ENCODE measurements around the gene OR5A1.
A peak's percentile ranks its signal among the peaks of the same experiment; 100 is the strongest.

The OR5A1 gene

GRCh38 chr11:59426361-59427067 is 9.8 kb upstream of the OR5A1 start, which contains the start of gene OR5A2:
Gene OR5A2, minus strand, starts transcription at chr11:59426413. Its CDS starts 3,460 bp downstream, at chr11:59422953.
- ATAC-seq: no peak
- no peak for TF ChIP-seq POU6F1 (CRISPR knock-in tag; IDR thresholded peaks at IDR 0.05; ENCODE audit: borderline replicate concordance, low read depth)
- no peak for TF ChIP-seq PPARA (CRISPR knock-in tag; IDR thresholded peaks at IDR 0.05; ENCODE audit: borderline replicate concordance)
- TF ChIP-seq ZC3H10 (CRISPR knock-in tag; IDR thresholded peaks at IDR 0.05): no peak
- TF ChIP-seq PATZ1 (CRISPR knock-in tag; IDR thresholded peaks at IDR 0.05; ENCODE audit: borderline replicate concordance): no peak
- no peak for TF ChIP-seq OSR1 (CRISPR knock-in tag; IDR thresholded peaks at IDR 0.05)
- no peak for TF ChIP-seq CREB5 (CRISPR knock-in tag; IDR thresholded peaks at IDR 0.05; ENCODE audit: low read depth)
- TF ChIP-seq ZNF8 (CRISPR knock-in tag; IDR thresholded peaks at IDR 0.05): no peak
- TF ChIP-seq TOX (CRISPR knock-in tag; IDR thresholded peaks at IDR 0.05; ENCODE audit: borderline replicate concordance): no peak
- TF ChIP-seq ZFP3 (CRISPR knock-in tag; IDR thresholded peaks at IDR 0.05): no peak
- TF ChIP-seq ZNF565 (CRISPR knock-in tag; conservative IDR thresholded peaks at IDR 0.05; ENCODE audit: low read depth): no peak

- TF ChIP-seq ESRRG (CRISPR knock-in tag; IDR thresholded peaks at IDR 0.05) (no peak), ARNTL (CRISPR knock-in tag; IDR thresholded peaks at IDR 0.05; ENCODE audit: borderline replicate concordance, low read depth) (no peak), BACH2 (CRISPR knock-in tag; IDR thresholded peaks at IDR 0.05; ENCODE audit: borderline replicate concordance) (no peak), ZFP30 (CRISPR knock-in tag; IDR thresholded peaks at IDR 0.05) (no peak), ISL1 (CRISPR knock-in tag; IDR thresholded peaks at IDR 0.05) (no peak), ZNF8 (CRISPR knock-in tag; IDR thresholded peaks at IDR 0.05) (no peak), TSHZ2 (CRISPR knock-in tag; IDR thresholded peaks at IDR 0.05) (no peak)
- ATAC-seq: no peak
Observed at GRCh38 chr11:59427068-59427382, 9.2 kb upstream of the OR5A1 start.

- no peak for TF ChIP-seq TOX (CRISPR knock-in tag; IDR thresholded peaks at IDR 0.05; ENCODE audit: borderline replicate concordance)
- TF ChIP-seq ARNTL (CRISPR knock-in tag; IDR thresholded peaks at IDR 0.05; ENCODE audit: borderline replicate concordance, low read depth): no peak
- TF ChIP-seq ZC3H10 (CRISPR knock-in tag; IDR thresholded peaks at IDR 0.05): no peak
- no peak for TF ChIP-seq ZFP3 (CRISPR knock-in tag; IDR thresholded peaks at IDR 0.05)
- TF ChIP-seq SNAI2 (CRISPR knock-in tag; IDR thresholded peaks at IDR 0.05): no peak
- TF ChIP-seq ZNF8 (CRISPR knock-in tag; IDR thresholded peaks at IDR 0.05): no peak
- TF ChIP-seq CREB5 (CRISPR knock-in tag; IDR thresholded peaks at IDR 0.05; ENCODE audit: low read depth): no peak
- TF ChIP-seq POU6F1 (CRISPR knock-in tag; IDR thresholded peaks at IDR 0.05; ENCODE audit: borderline replicate concordance, low read depth): no peak
- TF ChIP-seq OSR1 (CRISPR knock-in tag; IDR thresholded peaks at IDR 0.05): no peak
- no peak for TF ChIP-seq CSDC2 (CRISPR knock-in tag; IDR thresholded peaks at IDR 0.05)
- TF ChIP-seq TCF4 (CRISPR knock-in tag; IDR thresholded peaks at IDR 0.05; ENCODE audit: borderline replicate concordance): no peak
- no peak for TF ChIP-seq GLIS3 (CRISPR knock-in tag; IDR thresholded peaks at IDR 0.05)
- TF ChIP-seq ESRRG (CRISPR knock-in tag; IDR thresholded peaks at IDR 0.05): no peak
- ATAC-seq: peak; percentile 61
Observed at GRCh38 chr11:59429924-59430516, 6.2 kb upstream of the OR5A1 start.

All from SK-N-SH treated with all-trans-retinoic acid at 6 μM for 48 hours (cell line).